ENCODE data around the gene CFAP299.

Gene CFAP299

DNA sequence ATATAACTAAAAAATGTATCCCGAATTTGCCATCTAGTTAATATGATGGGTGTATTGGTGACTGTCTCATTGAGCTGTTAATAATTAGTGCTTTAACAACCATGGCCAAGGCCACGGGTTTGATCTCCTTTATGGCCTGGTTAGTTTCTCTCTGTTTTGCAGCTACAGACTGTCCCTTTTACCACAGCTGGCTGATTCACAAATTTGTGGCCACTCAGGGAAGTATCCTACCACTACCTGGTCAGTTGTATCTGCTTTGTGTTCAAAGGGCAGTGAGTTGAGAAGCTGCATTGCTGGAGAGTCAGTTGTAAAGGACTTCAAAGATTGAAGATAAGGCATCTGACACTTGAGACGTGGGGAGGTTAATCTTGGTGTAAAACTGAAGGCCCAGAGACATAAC is 475.9 kb downstream of the CFAP299 start:
- H3K4me3 ChIP-seq (ENCODE audit: control insufficient read depth, low read depth, low read length) = no peak overlapping the region
- no peak for DNase-seq (ENCODE audit: low read depth)
- TF ChIP-seq, protein P1, sequence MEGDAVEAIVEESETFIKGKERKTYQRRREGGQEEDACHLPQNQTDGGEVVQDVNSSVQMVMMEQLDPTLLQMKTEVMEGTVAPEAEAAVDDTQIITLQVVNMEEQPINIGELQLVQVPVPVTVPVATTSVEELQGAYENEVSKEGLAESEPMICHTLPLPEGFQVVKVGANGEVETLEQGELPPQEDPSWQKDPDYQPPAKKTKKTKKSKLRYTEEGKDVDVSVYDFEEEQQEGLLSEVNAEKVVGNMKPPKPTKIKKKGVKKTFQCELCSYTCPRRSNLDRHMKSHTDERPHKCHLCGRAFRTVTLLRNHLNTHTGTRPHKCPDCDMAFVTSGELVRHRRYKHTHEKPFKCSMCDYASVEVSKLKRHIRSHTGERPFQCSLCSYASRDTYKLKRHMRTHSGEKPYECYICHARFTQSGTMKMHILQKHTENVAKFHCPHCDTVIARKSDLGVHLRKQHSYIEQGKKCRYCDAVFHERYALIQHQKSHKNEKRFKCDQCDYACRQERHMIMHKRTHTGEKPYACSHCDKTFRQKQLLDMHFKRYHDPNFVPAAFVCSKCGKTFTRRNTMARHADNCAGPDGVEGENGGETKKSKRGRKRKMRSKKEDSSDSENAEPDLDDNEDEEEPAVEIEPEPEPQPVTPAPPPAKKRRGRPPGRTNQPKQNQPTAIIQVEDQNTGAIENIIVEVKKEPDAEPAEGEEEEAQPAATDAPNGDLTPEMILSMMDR (IDR thresholded peaks at IDR 0.05; ENCODE audit: control insufficient read depth, insufficient read depth, low read depth, low read length, missing control alignments) = no peak

DNA sequence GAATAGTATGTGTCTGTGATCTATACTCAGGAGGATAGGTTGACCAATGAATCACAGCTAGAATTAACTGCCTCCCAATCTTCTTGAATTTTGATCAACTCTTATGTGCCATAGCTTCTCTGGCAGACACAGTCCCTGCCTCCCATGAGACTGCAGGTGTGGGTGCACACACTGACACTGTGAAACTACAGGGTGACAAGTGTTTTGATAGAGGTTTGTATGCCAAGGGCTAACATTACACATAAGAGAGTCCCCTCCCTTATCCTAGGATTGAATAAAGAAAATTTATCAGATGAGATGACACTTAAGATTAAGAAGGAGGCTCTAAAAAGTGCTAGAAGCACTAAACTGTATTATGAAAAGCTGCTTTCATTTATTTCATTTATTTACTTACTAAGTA is 476.6 kb downstream of the CFAP299 start:
- DNase-seq (ENCODE audit: low read depth) = no peak
- TF ChIP-seq, protein P1 (IDR thresholded peaks at IDR 0.05; ENCODE audit: control insufficient read depth, insufficient read depth, low read depth, low read length, missing control alignments) = no peak
- H3K4me3 ChIP-seq (ENCODE audit: control insufficient read depth, low read depth, low read length) = no peak overlapping the region

DNA sequence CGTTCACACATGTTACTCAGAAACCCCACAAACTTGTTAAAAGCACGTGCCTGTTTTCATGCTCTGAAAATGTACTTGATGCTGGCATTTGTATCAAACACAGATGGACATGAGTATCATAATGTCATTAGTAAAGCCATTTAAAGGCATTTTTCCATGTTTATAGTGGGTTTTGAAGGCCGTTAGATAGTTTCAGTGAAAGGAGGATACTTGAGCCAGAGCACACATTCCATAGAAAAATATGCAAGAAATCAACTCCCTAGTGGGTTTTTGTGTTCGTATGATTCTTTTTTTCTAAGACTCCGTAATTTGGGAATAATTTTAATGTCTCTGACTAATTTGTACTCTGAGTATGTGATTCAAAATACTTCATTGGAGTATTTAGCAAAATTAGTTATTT is 478.7 kb downstream of the CFAP299 start:
- no peak for DNase-seq (ENCODE audit: low read depth)
- no peak overlapping the region for H3K4me3 ChIP-seq (ENCODE audit: control insufficient read depth, low read depth, low read length)
- TF ChIP-seq, protein P1 (IDR thresholded peaks at IDR 0.05; ENCODE audit: control insufficient read depth, insufficient read depth, low read depth, low read length, missing control alignments) = no peak

DNA sequence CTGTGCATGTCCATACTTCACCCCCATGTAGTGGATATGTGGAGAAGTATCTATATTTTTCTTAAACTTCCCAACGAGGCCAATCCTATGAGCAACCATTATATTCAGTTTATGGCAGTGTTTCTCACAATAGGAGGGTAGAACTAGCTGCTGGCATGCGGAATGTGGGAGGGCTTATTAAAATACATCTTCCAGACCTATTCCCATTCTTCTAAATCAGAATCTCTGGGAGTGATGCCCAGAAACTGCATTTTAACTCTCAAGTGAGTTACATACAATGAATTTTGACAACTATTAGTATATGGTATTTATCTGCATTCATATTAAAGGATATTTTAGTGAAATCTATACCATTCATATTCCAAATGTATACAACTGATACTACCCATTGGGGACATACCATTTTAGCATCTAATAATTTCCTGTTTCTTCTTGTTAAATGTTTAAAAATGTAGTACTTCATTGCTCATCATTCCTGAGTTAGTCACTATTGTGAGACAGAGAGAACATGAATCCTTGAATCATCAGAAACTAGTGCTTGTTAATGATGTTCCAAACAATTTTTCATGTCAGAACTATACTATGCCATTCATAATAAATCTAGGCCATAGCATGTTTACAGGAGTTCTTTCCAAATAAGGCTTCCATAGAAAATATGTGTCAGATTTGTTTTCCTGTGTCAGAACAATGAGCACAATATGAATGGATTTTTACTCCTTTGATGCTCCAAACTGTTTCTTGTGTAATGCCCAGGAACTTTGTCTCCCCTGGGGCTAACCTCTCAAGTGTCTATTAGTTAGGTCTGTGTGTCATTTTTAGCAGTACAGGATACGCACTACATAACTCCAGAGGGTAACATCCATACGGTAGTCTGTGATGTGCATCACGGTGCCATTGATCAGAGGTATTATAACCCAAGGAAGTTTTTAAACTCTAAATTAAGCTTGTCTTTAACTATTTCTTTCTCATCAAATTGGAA is 496.1 kb downstream of the CFAP299 start:
- TF ChIP-seq, protein P1 (IDR thresholded peaks at IDR 0.05; ENCODE audit: control insufficient read depth, insufficient read depth, low read depth, low read length, missing control alignments) = no peak
- no peak overlapping the region for H3K4me3 ChIP-seq (ENCODE audit: control insufficient read depth, low read depth, low read length)
- DNase-seq (ENCODE audit: low read depth) = no peak

DNA sequence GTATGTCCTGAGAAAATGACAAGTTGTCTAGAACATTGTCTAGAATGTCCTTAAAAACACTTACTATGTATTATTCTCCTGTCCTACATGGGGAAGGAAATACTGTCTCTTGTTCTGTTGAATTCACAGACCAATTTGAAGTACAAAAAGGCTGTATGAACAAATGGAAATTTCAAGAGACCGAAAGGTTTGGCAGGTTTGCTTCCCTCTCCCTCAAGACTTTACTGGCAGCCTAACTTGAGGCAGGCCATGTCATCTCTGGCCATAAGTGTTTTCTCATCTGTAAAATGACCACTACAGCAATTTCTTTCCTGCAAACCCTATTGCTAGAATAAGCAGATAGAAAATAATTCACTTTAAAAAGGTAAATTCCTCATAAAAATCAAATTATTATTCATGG is 503.8 kb downstream of the CFAP299 start:
- no peak for DNase-seq (ENCODE audit: low read depth)
- TF ChIP-seq, protein P1 (IDR thresholded peaks at IDR 0.05; ENCODE audit: control insufficient read depth, insufficient read depth, low read depth, low read length, missing control alignments) = no peak
- no peak overlapping the region for H3K4me3 ChIP-seq (ENCODE audit: control insufficient read depth, low read depth, low read length)

DNA sequence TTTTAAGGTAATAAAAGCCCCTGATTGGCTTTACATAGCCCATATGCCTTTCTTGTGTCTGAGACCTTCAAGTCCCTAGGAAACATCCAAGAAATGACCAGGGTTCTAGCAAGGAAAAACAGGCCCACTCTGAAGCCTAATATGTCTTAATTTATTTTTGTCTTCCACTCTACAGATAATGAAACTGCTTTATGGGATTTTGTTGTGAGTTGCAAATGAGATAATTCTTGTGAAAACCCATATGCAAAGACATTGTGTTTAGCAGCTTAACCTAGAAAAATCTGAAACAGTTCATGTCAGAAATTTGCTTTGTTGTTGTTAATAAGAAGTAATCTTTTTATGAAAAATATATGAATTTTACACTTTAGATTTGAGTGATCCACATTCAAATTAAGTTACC is 504.3 kb downstream of the CFAP299 start:
- TF ChIP-seq, protein P1 (IDR thresholded peaks at IDR 0.05; ENCODE audit: control insufficient read depth, insufficient read depth, low read depth, low read length, missing control alignments) = no peak
- no peak for DNase-seq (ENCODE audit: low read depth)
- no peak overlapping the region for H3K4me3 ChIP-seq (ENCODE audit: control insufficient read depth, low read depth, low read length)
